ENCODE results near the gene RNASEH2C. TPM values are rescaled to one million over a fixed set of nuclear protein-coding genes. Genes with fewer than 3 reads are reported as not detected.

RNASEH2C gene
- total RNA-seq, 4 donors from 2014 or later: 72.1 to 137 (median 80.9) TPM

- Histone ChIP-seq H3K4me1 (peaks cover 30 to 69% (median 48%) of the 10 kb centered on the region in 4 donors), H3K27ac (replicated peaks in 1 of 4) (peak overlapping the region in 1 of 4 donors; percentile 3), H3K36me3 (peaks cover 42 to 68% (median 66%) of the 10 kb centered on the region in 4 donors), H3K9me3 (no peaks in the 10 kb centered on the region), H3K4me3 (no peak overlapping the region), H3K27me3 (no peaks in the 10 kb centered on the region)
- WGBS: 87% methylated on average over 10 of the region's 16 CpGs
- peak in 1 of 2 donors; percentile 8 for TF ChIP-seq POLR2AphosphoS5 (IDR thresholded peaks at IDR 0.05)
- TF ChIP-seq POLR2A (IDR thresholded peaks at IDR 0.05; ENCODE audit: low read depth): no peak
- no peak for DNase-seq (ENCODE audit: extremely low spot score)
- intact Hi-C loops (cut with DNase I): no loop called here
Measured at GRCh38 chr11:65714433-65714832, 6.2 kb downstream of the RNASEH2C start.

- Histone ChIP-seq H3K36me3 (peaks cover 42 to 57% (median 56%) of the 10 kb centered on the region in 4 donors), H3K27ac (replicated peaks in 1 of 4) (peak overlapping the region; percentile 95 to 99 (median 98)), H3K27me3 (no peaks in the 10 kb centered on the region), H3K4me1 (peaks cover 21 to 59% (median 37%) of the 10 kb centered on the region in 4 donors), H3K4me3 (peak overlapping the region; percentile 67 to 92 (median 72)), H3K9me3 (no peaks in the 10 kb centered on the region)
- intact Hi-C loops (cut with DNase I): no loop called here
- no peak for TF ChIP-seq CTCF (IDR thresholded peaks at IDR 0.05)
- TF ChIP-seq EP300 (IDR thresholded peaks at IDR 0.05): no peak
- TF ChIP-seq POLR2AphosphoS5 (IDR thresholded peaks at IDR 0.05): no peak
- no peak for TF ChIP-seq POLR2A (IDR thresholded peaks at IDR 0.05; ENCODE audit: low read depth)
- no peak for DNase-seq (ENCODE audit: extremely low spot score)
- 90% methylated on average over 22 of the region's 24 CpGs for WGBS
Measured at GRCh38 chr11:65713212-65713969, 7.2 kb downstream of the RNASEH2C start.

- H3K27ac ChIP-seq (replicated peaks in 1 of 4): peak overlapping the region; percentile 95 to 99 (median 98)
- DNase-seq (ENCODE audit: extremely low spot score): no peak
- peaks cover 21 to 52% (median 30%) of the 10 kb centered on the region in 4 donors for H3K4me1 ChIP-seq
- 19% methylated on average over 11 of the region's 11 CpGs for WGBS
- no peaks in the 10 kb centered on the region for H3K27me3 ChIP-seq
- TF ChIP-seq POLR2AphosphoS5 (IDR thresholded peaks at IDR 0.05) (no peak), EP300 (IDR thresholded peaks at IDR 0.05) (no peak), CTCF (IDR thresholded peaks at IDR 0.05) (no peak), POLR2A (IDR thresholded peaks at IDR 0.05; ENCODE audit: low read depth) (no peak)
- H3K4me3 ChIP-seq: peak overlapping the region; percentile 67 to 92 (median 72)
- intact Hi-C loops (cut with DNase I): no loop called here
- H3K36me3 ChIP-seq: peaks cover 39 to 50% (median 48%) of the 10 kb centered on the region in 4 donors
- H3K9me3 ChIP-seq: no peaks in the 10 kb centered on the region
Measured at GRCh38 chr11:65712633-65713076, 7.9 kb downstream of the RNASEH2C start.

GRCh38 chr11:65711785-65712632 is 8.6 kb downstream of the RNASEH2C start, which contains the start of gene KAT5:
Gene KAT5, plus strand, starts transcription at chr11:65712252. Its CDS starts 16 bp downstream, at chr11:65712268.
- TF ChIP-seq EP300 (IDR thresholded peaks at IDR 0.05) (no peak), POLR2AphosphoS5 (IDR thresholded peaks at IDR 0.05) (peak; percentile 95 to 96), CTCF (IDR thresholded peaks at IDR 0.05) (peak; percentile 97 to 99 (median 99)), POLR2A (IDR thresholded peaks at IDR 0.05; ENCODE audit: low read depth) (peak; percentile 89)
- peak within 1 kb of the TSS; percentile 67 to 92 (median 72) for H3K4me3 ChIP-seq
- intact Hi-C loops (cut with DNase I): loop anchor here (2.0 kb wide), 1 partner anchor 107 kb away; no protein-coding TSS in a partner anchor
- peaks cover 21 to 45% (median 24%) of the 10 kb centered on the region in 4 donors for H3K4me1 ChIP-seq
- H3K36me3 ChIP-seq: peaks cover 32 to 43% (median 42%) of the 10 kb centered on the region in 4 donors
- no peaks in the 10 kb centered on the region for H3K27me3 ChIP-seq
- peak within 1 kb of the TSS; percentile 95 to 99 (median 98) for H3K27ac ChIP-seq (replicated peaks in 1 of 4)
- DNase-seq (ENCODE audit: extremely low spot score): peak; percentile 100
- H3K9me3 ChIP-seq: no peaks in the 10 kb centered on the region
- under 1% methylated on average over 32 of the region's 65 CpGs for WGBS
